ENCODE measurements around the gene MRPL2.

The MRPL2 gene

DNA sequence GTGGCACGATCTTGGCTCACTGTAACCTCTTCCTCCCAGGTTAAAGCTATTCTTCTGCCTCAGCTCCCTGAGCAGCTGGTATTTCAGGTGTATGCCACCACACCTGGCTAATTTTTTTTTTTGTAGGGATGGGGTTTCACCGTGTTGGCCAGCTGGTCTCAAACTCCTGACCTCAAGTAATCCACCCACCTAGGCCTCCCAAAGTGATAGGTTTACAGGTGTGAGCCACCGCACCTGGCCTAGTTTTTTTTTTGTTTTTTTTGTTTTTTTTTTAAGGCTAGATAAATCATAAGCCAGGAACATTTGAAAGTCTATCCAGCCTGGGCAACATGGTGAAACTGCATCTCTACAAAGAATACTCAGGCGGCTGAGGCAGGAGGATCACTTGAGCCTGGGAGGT, 26.9 kb downstream of the MRPL2 start:
- peaks cover 71% of the 10 kb centered on the region for H3K36me3 ChIP-seq (ENCODE audit: insufficient read depth, low read length)
- no peak for ATAC-seq (ENCODE audit: insufficient read depth, low read depth)
- TF ChIP-seq, protein P1, sequence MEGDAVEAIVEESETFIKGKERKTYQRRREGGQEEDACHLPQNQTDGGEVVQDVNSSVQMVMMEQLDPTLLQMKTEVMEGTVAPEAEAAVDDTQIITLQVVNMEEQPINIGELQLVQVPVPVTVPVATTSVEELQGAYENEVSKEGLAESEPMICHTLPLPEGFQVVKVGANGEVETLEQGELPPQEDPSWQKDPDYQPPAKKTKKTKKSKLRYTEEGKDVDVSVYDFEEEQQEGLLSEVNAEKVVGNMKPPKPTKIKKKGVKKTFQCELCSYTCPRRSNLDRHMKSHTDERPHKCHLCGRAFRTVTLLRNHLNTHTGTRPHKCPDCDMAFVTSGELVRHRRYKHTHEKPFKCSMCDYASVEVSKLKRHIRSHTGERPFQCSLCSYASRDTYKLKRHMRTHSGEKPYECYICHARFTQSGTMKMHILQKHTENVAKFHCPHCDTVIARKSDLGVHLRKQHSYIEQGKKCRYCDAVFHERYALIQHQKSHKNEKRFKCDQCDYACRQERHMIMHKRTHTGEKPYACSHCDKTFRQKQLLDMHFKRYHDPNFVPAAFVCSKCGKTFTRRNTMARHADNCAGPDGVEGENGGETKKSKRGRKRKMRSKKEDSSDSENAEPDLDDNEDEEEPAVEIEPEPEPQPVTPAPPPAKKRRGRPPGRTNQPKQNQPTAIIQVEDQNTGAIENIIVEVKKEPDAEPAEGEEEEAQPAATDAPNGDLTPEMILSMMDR (IDR thresholded peaks at IDR 0.05; ENCODE audit: borderline replicate concordance, extremely low read depth, low read length, poor library complexity, severe bottlenecking), result no peak
- no peak for TF ChIP-seq EZH2 (IDR thresholded peaks at IDR 0.05; ENCODE audit: borderline replicate concordance, low read depth, low read length, severe bottlenecking)

DNA sequence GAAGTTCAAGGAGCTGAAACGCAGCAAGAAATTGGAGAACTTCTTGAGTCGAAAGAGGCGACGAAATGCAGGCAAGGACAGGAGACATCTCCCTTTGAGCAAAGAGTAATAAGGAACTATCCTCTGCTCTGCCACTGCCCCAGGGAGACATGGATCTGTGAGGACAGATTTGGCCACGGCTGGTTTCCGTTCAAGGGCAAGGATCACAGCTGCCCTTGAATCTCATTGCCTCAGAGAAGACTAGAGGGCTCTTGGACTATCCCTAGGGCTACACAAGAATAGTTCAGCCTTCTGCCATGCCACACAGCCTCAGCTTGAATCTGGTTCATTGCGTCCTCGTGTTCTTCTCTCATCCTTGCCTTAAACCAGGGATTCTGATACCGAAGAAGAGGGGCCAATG, 30.1 kb downstream of the MRPL2 start:
- no peak for TF ChIP-seq EZH2 (IDR thresholded peaks at IDR 0.05; ENCODE audit: borderline replicate concordance, low read depth, low read length, severe bottlenecking)
- TF ChIP-seq, protein P1 (IDR thresholded peaks at IDR 0.05; ENCODE audit: borderline replicate concordance, extremely low read depth, low read length, poor library complexity, severe bottlenecking), result no peak
- DNase-seq, result no peak

More for the DNA sequence above, 26.9 kb downstream of the MRPL2 start:
- Histone ChIP-seq H2AFZ (ENCODE audit: low read depth, low read length) (no peak overlapping the region), H3K9me3 (ENCODE audit: insufficient read depth, low read length, severe bottlenecking) (no peaks in the 10 kb centered on the region), H3K4me2 (ENCODE audit: insufficient read depth, low read length) (no peak overlapping the region), H3K79me2 (ENCODE audit: insufficient read depth, low read length) (peaks cover under 1% of the 10 kb centered on the region; the same call in 1 of the 2 replicates), H3K27ac (ENCODE audit: low read length) (no peak overlapping the region), H3K27me3 (ENCODE audit: insufficient read depth, low read length, poor library complexity) (no peaks in the 10 kb centered on the region), H3K4me3 (ENCODE audit: low read depth in 1 of 2, low read length in 2 of 2) (no peak overlapping the region), H3K9ac (ENCODE audit: low read depth, low read length) (no peak overlapping the region), H4K20me1 (ENCODE audit: insufficient read depth, low read length) (peaks cover 3% of the 10 kb centered on the region; the same call in 1 of the 2 replicates), H3K4me1 (ENCODE audit: insufficient read depth, low read length) (no peaks in the 10 kb centered on the region)
- DNase-seq, result no peak

DNA sequence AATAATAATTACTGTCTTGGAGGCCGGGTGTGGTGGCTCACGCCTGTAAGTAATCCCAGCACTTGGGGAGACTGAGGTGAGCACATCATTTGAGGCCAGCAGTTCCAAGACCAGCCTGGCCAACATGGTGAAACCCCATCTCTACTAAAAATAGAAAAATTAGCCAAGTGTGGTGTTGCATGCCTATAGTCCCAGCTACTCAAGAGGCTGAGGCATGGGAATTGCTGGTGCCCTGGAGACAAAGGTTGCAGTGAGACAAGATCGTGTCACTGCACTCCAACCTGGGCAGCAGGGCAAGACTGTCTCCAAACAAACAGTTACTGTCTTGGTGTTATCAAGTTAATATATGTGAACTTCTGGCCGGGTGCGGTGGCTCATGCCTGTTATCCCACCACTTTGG, 32.9 kb downstream of the MRPL2 start:
- no peak overlapping the region for H2AFZ ChIP-seq (ENCODE audit: low read depth, low read length)
- peaks cover 69% of the 10 kb centered on the region for H3K36me3 ChIP-seq (ENCODE audit: insufficient read depth, low read length)
- no peaks in the 10 kb centered on the region for H3K9me3 ChIP-seq (ENCODE audit: insufficient read depth, low read length, severe bottlenecking)
- no peak for ATAC-seq (ENCODE audit: insufficient read depth, low read depth)
- TF ChIP-seq EZH2 (IDR thresholded peaks at IDR 0.05; ENCODE audit: borderline replicate concordance, low read depth, low read length, severe bottlenecking), result no peak
- TF ChIP-seq, protein P1 (IDR thresholded peaks at IDR 0.05; ENCODE audit: borderline replicate concordance, extremely low read depth, low read length, poor library complexity, severe bottlenecking), result no peak
- no peak overlapping the region for H3K4me2 ChIP-seq (ENCODE audit: insufficient read depth, low read length)
- no peak for DNase-seq
- peaks cover 38% of the 10 kb centered on the region for H3K79me2 ChIP-seq (ENCODE audit: insufficient read depth, low read length)
- peaks cover 18% of the 10 kb centered on the region for H4K20me1 ChIP-seq (ENCODE audit: insufficient read depth, low read length)
- H3K27ac ChIP-seq (ENCODE audit: low read length), result no peak overlapping the region
- no peak overlapping the region for H3K4me3 ChIP-seq (ENCODE audit: low read depth in 1 of 2, low read length in 2 of 2)
- no peaks in the 10 kb centered on the region for H3K27me3 ChIP-seq (ENCODE audit: insufficient read depth, low read length, poor library complexity)
- H3K9ac ChIP-seq (ENCODE audit: low read depth, low read length), result no peak overlapping the region
- H3K4me1 ChIP-seq (ENCODE audit: insufficient read depth, low read length), result peaks cover 22% of the 10 kb centered on the region

More for the DNA sequence above, 30.1 kb downstream of the MRPL2 start:
- H3K27ac ChIP-seq (ENCODE audit: low read length), result no peak overlapping the region
- no peak for ATAC-seq (ENCODE audit: insufficient read depth, low read depth)
- no peaks in the 10 kb centered on the region for H3K9me3 ChIP-seq (ENCODE audit: insufficient read depth, low read length, severe bottlenecking)
- H3K27me3 ChIP-seq (ENCODE audit: insufficient read depth, low read length, poor library complexity), result no peaks in the 10 kb centered on the region
- no peak overlapping the region for H3K9ac ChIP-seq (ENCODE audit: low read depth, low read length)
- H3K4me3 ChIP-seq (ENCODE audit: low read depth in 1 of 2, low read length in 2 of 2), result no peak overlapping the region
- H2AFZ ChIP-seq (ENCODE audit: low read depth, low read length), result no peak overlapping the region
- peaks cover 4% of the 10 kb centered on the region; the same call in 1 of the 2 replicates for H3K4me1 ChIP-seq (ENCODE audit: insufficient read depth, low read length)
- H3K36me3 ChIP-seq (ENCODE audit: insufficient read depth, low read length), result peaks cover 78% of the 10 kb centered on the region
- H3K4me2 ChIP-seq (ENCODE audit: insufficient read depth, low read length), result no peak overlapping the region
- peaks cover 9% of the 10 kb centered on the region for H4K20me1 ChIP-seq (ENCODE audit: insufficient read depth, low read length)
- H3K79me2 ChIP-seq (ENCODE audit: insufficient read depth, low read length), result peaks cover 12% of the 10 kb centered on the region
